ENCODE measurements around the gene NTSR2. TPM values are rescaled to one million over a fixed set of nuclear protein-coding genes. Genes with fewer than 3 reads are reported as not detected.

The NTSR2 gene
- total RNA-seq, 1 experiment from 2014 or later, result not detected

GRCh38 chr2:11701751-11702301 is 31.8 kb upstream of the NTSR2 start:
- intact Hi-C loops (cut with micrococcal nuclease), result no loop called here
- H3K9me3 Mint-ChIP-seq (ENCODE audit: unreplicated experiment), result peaks cover 14% of the 10 kb centered on the region
- H3K27ac Mint-ChIP-seq (ENCODE audit: low read depth, unreplicated experiment), result no peak overlapping the region
- BruUV-seq (replicated peaks), result no TSS peak
- POLR2A ChIA-PET, result no interaction called here
- H3K36me3 Mint-ChIP-seq (ENCODE audit: insufficient read depth, unreplicated experiment), result peaks cover 4% of the 10 kb centered on the region
- no peak for TF ChIP-seq CTCF (IDR thresholded peaks at IDR 0.05; ENCODE audit: unreplicated experiment)
- no peak overlapping the region for H3K4me3 Mint-ChIP-seq (ENCODE audit: unreplicated experiment)
- CTCF ChIA-PET, result interaction anchor here (1.4 kb wide), 1 partner anchor 9 kb away, joined by 4 read pairs; no protein-coding TSS in a partner anchor
- no peak for DNase-seq (ENCODE audit: unreplicated experiment)
- H3K4me1 Mint-ChIP-seq (ENCODE audit: insufficient read depth, unreplicated experiment), result peaks cover 11% of the 10 kb centered on the region
- H3K27me3 Mint-ChIP-seq (ENCODE audit: insufficient read depth, unreplicated experiment), result no peaks in the 10 kb centered on the region

GRCh38 chr2:11701206-11701605 is 31.2 kb upstream of the NTSR2 start:
- no peak for DNase-seq (ENCODE audit: unreplicated experiment)
- Mint-ChIP-seq H3K36me3 (ENCODE audit: insufficient read depth, unreplicated experiment) (peaks cover 4% of the 10 kb centered on the region), H3K9me3 (ENCODE audit: unreplicated experiment) (peaks cover 12% of the 10 kb centered on the region), H3K4me3 (ENCODE audit: unreplicated experiment) (no peak overlapping the region), H3K4me1 (ENCODE audit: insufficient read depth, unreplicated experiment) (peaks cover 14% of the 10 kb centered on the region), H3K27ac (ENCODE audit: low read depth, unreplicated experiment) (no peak overlapping the region), H3K27me3 (ENCODE audit: insufficient read depth, unreplicated experiment) (no peaks in the 10 kb centered on the region)
- ChIA-PET POLR2A (no interaction called here), CTCF (interaction anchor here (1.3 to 3.6 kb wide), 3 partner anchors 8 to 50 kb away, joined by 4 to 11 read pairs (median 4); no protein-coding TSS in a partner anchor)
- intact Hi-C loops (cut with micrococcal nuclease), result no loop called here
- no TSS peak for BruUV-seq (replicated peaks)
- no peak for TF ChIP-seq CTCF (IDR thresholded peaks at IDR 0.05; ENCODE audit: unreplicated experiment)

GRCh38 chr2:11699686-11700670 is 30.0 kb upstream of the NTSR2 start:
- DNase-seq (ENCODE audit: unreplicated experiment), result no peak
- Mint-ChIP-seq H3K36me3 (ENCODE audit: insufficient read depth, unreplicated experiment) (peaks cover 4% of the 10 kb centered on the region), H3K4me1 (ENCODE audit: insufficient read depth, unreplicated experiment) (peaks cover 14% of the 10 kb centered on the region), H3K9me3 (ENCODE audit: unreplicated experiment) (no peaks in the 10 kb centered on the region), H3K27ac (ENCODE audit: low read depth, unreplicated experiment) (no peak overlapping the region), H3K4me3 (ENCODE audit: unreplicated experiment) (no peak overlapping the region), H3K27me3 (ENCODE audit: insufficient read depth, unreplicated experiment) (no peaks in the 10 kb centered on the region)
- intact Hi-C loops (cut with micrococcal nuclease), result no loop called here
- ChIA-PET CTCF (interaction anchor here (0.8 to 19.1 kb wide), 8 partner anchors 10 to 83 kb away, joined by 3 to 336 read pairs (median 5); partner anchors contain the start of gene LPIN1), POLR2A (interaction anchor here (1.2 to 7.7 kb wide), 3 partner anchors 10 to 83 kb away, joined by 3 to 67 read pairs (median 11); partner anchors contain the start of gene LPIN1)
- no peak for TF ChIP-seq CTCF (IDR thresholded peaks at IDR 0.05; ENCODE audit: unreplicated experiment)
- no TSS peak for BruUV-seq (replicated peaks)

Data from MCF 10A (cell line).